Naive thymus-derived CD8-positive, alpha-beta T cell (primary cell): ENCODE data around the gene SPECC1L. TPM values are rescaled to one million over a fixed set of nuclear protein-coding genes. Genes with fewer than 3 reads are reported as not detected.
A peak's percentile ranks its signal among the peaks of the same experiment; 100 is the strongest.

Experiments
- ATAC-seq, 2 donors: fragments of 150-1000 bp; cut with Tn5 transposase in 1 of 2; sonication (Bioruptor Pico), chemical (Tn5 transposase) in 1 of 2; 1 replicate in 1 of 2; 2 replicates in 1 of 2; pipeline ENCODE4 v1.10.0; 2021; ENCODE audit warnings: mild to moderate bottlenecking in 2 of 2, moderate library complexity in 2 of 2
- POLR2A ChIA-PET: fragments of 350-600 bp; sonication (Branson Sonifier 250); formaldehyde crosslinking; loops from one replicate; lab custom pipeline; 2021; ENCODE audit warnings: antibody characterized with exemption; lab: Charles Lee
- DNase-seq, 10 donors: peaks; one replicate each; pipeline versions ENCODE4 v3.0.0 to v3.0.0-alpha.2; 2020 to 2022
- H3K27ac Mint-ChIP-seq, 10 donors: one replicate each; pipeline ENCODE4 v1.8.0; 2020 to 2022; ENCODE audit warnings: mild to moderate bottlenecking in 10 of 10, mixed read lengths in 10 of 10, moderate library complexity in 4 of 10, inconsistent platforms in 1 of 10
- H3K27me3 Mint-ChIP-seq, 5 donors: one replicate each; pipeline ENCODE4 v1.8.0; 2021 to 2022; ENCODE audit warnings: mixed read lengths in 5 of 5
- H3K36me3 Mint-ChIP-seq, 3 donors: one replicate each; pipeline ENCODE4 v1.8.0; 2020 to 2022; ENCODE audit warnings: mixed read lengths in 3 of 3, mild to moderate bottlenecking in 2 of 3, inconsistent platforms in 1 of 3
- H3K4me1 Mint-ChIP-seq, 4 donors: one replicate each; pipeline ENCODE4 v1.8.0; 2021 to 2022; ENCODE audit warnings: mixed read lengths in 4 of 4
- H3K4me3 Mint-ChIP-seq, 10 donors: one replicate each; pipeline ENCODE4 v1.8.0; 2020 to 2022; ENCODE audit warnings: mild to moderate bottlenecking in 10 of 10, mixed read lengths in 10 of 10, moderate library complexity in 6 of 10, inconsistent platforms in 1 of 10
- H3K9me3 Mint-ChIP-seq, 9 donors: one replicate each; pipeline ENCODE4 v1.8.0; 2020 to 2022; ENCODE audit warnings: mixed read lengths in 9 of 9, mild to moderate bottlenecking in 3 of 9, inconsistent platforms in 1 of 9, moderate library complexity in 1 of 9
- polyA plus RNA-seq, 3 donors: library from polyadenylated mRNA; unstranded; fragments of 300-500 nt; fragmentation: Illumina TruSeq; gene quantifications; one replicate each; pipeline ENCODE4 v1.2.3, GENCODE V29; 2021
- total RNA-seq, 8 experiments: library from RNA in 2 of 8; stranded (reverse) in 2 of 8; gene quantifications; one replicate each; pipeline ENCODE4 v1.2.3 and lab custom pipeline; 2021 to 2026

The SPECC1L gene
- total and polyA plus RNA-seq, 5 experiments from 2014 or later: 6.6 to 71.4 (median 16.6) TPM

DNA sequence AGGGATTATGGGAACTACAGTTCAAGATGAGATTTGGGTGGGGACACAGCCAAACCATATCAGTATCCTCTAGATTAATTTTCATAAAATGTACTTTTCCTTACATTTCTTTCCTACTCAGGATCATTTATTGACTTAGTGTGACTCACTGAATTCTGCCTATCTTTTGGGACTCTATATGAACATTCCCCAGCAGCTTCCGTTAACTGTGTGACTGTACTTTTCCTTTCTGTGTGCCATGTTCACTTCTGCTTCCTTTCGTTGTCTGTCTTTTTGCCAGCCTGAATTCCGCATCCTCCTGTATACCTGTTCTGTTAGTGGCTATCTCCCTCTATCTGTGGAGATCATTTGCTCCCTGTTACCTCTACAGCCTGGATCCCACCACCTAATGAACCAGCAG is 48.8 kb downstream of the SPECC1L start:
- Mint-ChIP-seq H3K4me3 (no peak overlapping the region), H3K9me3 (no peaks in the 10 kb centered on the region), H3K27me3 (no peaks in the 10 kb centered on the region), H3K4me1 (peaks cover 0 to 10% (median 2%) of the 10 kb centered on the region in 4 donors), H3K27ac (peak overlapping the region in 4 of 10 donors; percentile 5 to 69 (median 42)), H3K36me3 (peaks cover 0 to 72% (median 6%) of the 10 kb centered on the region in 3 donors)
- DNase-seq (no peak), ATAC-seq (no peak)
- POLR2A ChIA-PET: no interaction called here

DNA sequence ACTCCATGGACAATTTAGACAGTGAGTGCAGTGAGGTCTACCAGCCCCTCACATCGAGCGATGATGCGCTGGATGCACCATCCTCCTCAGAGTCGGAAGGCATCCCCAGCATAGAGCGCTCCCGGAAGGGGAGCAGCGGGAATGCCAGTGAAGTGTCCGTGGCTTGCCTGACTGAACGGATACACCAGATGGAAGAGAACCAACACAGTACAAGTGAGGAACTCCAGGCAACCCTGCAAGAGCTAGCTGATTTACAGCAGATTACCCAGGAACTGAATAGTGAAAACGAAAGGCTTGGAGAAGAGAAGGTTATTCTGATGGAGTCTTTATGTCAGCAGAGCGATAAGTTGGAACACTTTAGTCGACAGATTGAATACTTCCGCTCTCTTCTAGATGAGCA is 51.4 kb downstream of the SPECC1L start:
- POLR2A ChIA-PET: no interaction called here
- H3K4me1 Mint-ChIP-seq: peaks cover 2 to 12% (median 10%) of the 10 kb centered on the region in 4 donors
- ATAC-seq: no peak
- H3K27ac Mint-ChIP-seq: peak overlapping the region in 2 of 10 donors; percentile 0 to 68
- DNase-seq: no peak
- no peaks in the 10 kb centered on the region for H3K27me3 Mint-ChIP-seq
- no peaks in the 10 kb centered on the region for H3K9me3 Mint-ChIP-seq
- no peak overlapping the region for H3K4me3 Mint-ChIP-seq
- H3K36me3 Mint-ChIP-seq: peaks cover 0 to 76% (median 0%) of the 10 kb centered on the region in 3 donors

DNA sequence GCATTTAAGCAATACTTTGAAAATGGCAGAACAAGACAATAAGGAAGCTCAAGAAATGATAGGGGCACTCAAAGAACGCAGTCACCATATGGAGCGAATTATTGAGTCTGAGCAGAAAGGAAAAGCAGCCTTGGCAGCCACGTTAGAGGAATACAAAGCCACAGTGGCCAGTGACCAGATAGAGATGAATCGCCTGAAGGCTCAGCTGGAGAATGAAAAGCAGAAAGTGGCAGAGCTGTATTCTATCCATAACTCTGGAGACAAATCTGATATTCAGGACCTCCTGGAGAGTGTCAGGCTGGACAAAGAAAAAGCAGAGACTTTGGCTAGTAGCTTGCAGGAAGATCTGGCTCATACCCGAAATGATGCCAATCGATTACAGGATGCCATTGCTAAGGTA is 51.9 kb downstream of the SPECC1L start:
- POLR2A ChIA-PET: no interaction called here

DNA sequence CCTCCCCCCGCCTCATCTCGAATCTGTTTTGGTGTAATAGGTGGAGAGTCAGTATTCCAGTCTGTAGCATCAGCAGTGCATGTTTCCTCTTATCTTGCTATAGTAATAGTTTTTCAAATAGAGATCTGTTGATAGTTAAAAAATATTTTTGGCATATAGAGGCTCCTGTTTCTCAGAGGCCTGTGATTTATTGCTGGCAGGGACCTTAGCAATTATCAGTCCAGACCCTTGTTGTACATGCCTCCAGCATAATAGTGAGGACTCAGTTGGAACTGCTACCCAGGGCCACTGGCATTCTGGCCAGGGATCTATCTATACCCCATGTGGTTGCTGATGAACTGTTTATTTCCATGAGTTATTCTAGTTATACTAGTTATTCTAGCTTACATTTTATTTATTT is 52.6 kb downstream of the SPECC1L start:
- no peak for ATAC-seq
- no peaks in the 10 kb centered on the region for H3K27me3 Mint-ChIP-seq
- DNase-seq: no peak
- H3K4me3 Mint-ChIP-seq: no peak overlapping the region
- H3K27ac Mint-ChIP-seq: peak overlapping the region in 3 of 10 donors; percentile 49 to 81 (median 52)
- no peaks in the 10 kb centered on the region for H3K9me3 Mint-ChIP-seq
- H3K36me3 Mint-ChIP-seq: peaks cover 0 to 79% (median 3%) of the 10 kb centered on the region in 3 donors
- POLR2A ChIA-PET: no interaction called here
- H3K4me1 Mint-ChIP-seq: peaks cover 4 to 12% (median 11%) of the 10 kb centered on the region in 4 donors

More for the DNA sequence above, 51.9 kb downstream of the SPECC1L start:
- H3K27me3 Mint-ChIP-seq: no peaks in the 10 kb centered on the region
- H3K4me1 Mint-ChIP-seq: peaks cover 2 to 12% (median 10%) of the 10 kb centered on the region in 4 donors
- no peak for ATAC-seq
- H3K9me3 Mint-ChIP-seq: no peaks in the 10 kb centered on the region
- no peak overlapping the region for H3K4me3 Mint-ChIP-seq
- no peak for DNase-seq
- H3K36me3 Mint-ChIP-seq: peaks cover 0 to 81% (median 0%) of the 10 kb centered on the region in 3 donors
- peak overlapping the region in 1 of 10 donors; percentile 68 for H3K27ac Mint-ChIP-seq

DNA sequence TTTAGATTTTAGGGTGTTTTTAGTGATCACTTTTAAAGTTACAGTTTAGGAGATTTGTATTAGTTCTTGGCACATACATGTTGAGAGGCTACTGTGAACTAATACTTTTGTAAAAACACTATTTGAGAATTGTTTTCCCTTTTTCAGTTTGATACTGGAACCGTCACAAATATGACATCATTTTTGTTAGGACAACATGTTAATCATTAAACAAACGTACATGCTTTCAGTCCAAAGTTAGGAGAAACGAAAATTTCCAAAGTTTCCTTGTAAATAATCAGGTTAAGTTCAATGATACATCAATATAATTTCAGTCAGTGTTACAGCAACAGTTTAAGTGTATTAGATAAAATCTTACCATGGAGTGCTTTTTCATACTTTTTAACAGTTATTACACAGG is 53.1 kb downstream of the SPECC1L start:
- no peak overlapping the region for H3K4me3 Mint-ChIP-seq
- no peaks in the 10 kb centered on the region for H3K27me3 Mint-ChIP-seq
- H3K36me3 Mint-ChIP-seq: peaks cover 0 to 79% (median 3%) of the 10 kb centered on the region in 3 donors
- POLR2A ChIA-PET: no interaction called here
- ATAC-seq: no peak
- DNase-seq: no peak
- peaks cover 4 to 14% (median 11%) of the 10 kb centered on the region in 4 donors for H3K4me1 Mint-ChIP-seq
- H3K27ac Mint-ChIP-seq: peak overlapping the region in 1 of 10 donors; percentile 71
- no peaks in the 10 kb centered on the region for H3K9me3 Mint-ChIP-seq

DNA sequence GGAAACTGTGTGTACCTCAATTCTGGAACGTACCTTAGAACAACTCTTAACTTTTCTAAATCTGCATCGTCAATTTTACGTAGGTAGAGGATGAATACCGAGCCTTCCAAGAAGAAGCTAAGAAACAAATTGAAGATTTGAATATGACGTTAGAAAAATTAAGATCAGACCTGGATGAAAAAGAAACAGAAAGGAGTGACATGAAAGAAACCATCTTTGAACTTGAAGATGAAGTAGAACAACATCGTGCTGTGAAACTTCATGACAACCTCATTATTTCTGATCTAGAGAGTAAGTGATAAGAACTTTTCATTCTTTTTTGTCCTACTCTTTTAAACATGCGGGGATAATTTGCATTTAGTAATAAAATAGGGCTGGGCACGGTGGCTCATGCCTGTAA is 53.5 kb downstream of the SPECC1L start:
- Mint-ChIP-seq H3K27ac (peak overlapping the region in 5 of 10 donors; percentile 35 to 71 (median 59)), H3K27me3 (no peaks in the 10 kb centered on the region), H3K9me3 (no peaks in the 10 kb centered on the region), H3K4me1 (peaks cover 4 to 18% (median 14%) of the 10 kb centered on the region in 4 donors), H3K4me3 (no peak overlapping the region), H3K36me3 (peaks cover 0 to 79% (median 3%) of the 10 kb centered on the region in 3 donors)
- POLR2A ChIA-PET: no interaction called here
- no peak for DNase-seq
- no peak for ATAC-seq

DNA sequence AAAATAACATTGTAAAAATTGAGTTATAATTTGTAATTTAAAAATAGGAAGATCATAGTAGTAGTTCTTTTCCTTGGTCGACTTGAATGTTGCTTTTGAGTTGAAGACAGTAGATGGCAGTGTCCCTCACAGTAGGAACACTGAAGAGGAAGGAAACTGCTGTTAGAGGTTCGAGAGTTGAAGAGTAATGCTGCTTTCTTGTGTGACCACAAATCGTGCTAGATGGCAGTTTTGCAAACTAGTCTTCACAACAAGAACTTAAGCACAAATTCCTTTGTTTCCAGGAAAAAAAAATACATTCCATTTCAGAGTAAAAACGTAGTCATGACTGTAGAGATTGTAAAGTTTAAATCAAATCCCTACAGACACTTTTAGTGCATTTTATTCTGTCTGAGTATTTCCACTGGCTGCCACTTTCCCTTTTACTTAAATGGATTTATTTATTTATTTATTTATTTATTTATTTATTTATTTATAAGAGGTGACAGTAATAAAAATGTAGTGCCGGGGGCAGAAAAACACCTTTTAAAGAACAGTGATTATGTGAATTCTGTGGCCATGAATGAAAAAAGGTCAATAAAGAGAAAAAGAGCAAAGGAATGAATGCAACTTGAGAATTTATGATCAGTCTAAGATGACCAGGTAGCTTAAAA is 54.6 kb downstream of the SPECC1L start:
- H3K27ac Mint-ChIP-seq: peak overlapping the region in 1 of 10 donors; percentile 11
- peaks cover 10 to 27% (median 21%) of the 10 kb centered on the region in 4 donors for H3K4me1 Mint-ChIP-seq
- DNase-seq (peak in 5 of 10 donors; percentile 21 to 67 (median 40)), ATAC-seq (peak; percentile 78 to 80)
- peak overlapping the region in 2 of 10 donors; percentile 19 to 33 for H3K4me3 Mint-ChIP-seq
- no peaks in the 10 kb centered on the region for H3K27me3 Mint-ChIP-seq
- POLR2A ChIA-PET: no interaction called here
- H3K9me3 Mint-ChIP-seq: no peaks in the 10 kb centered on the region
- H3K36me3 Mint-ChIP-seq: peaks cover 0 to 84% (median 5%) of the 10 kb centered on the region in 3 donors

DNA sequence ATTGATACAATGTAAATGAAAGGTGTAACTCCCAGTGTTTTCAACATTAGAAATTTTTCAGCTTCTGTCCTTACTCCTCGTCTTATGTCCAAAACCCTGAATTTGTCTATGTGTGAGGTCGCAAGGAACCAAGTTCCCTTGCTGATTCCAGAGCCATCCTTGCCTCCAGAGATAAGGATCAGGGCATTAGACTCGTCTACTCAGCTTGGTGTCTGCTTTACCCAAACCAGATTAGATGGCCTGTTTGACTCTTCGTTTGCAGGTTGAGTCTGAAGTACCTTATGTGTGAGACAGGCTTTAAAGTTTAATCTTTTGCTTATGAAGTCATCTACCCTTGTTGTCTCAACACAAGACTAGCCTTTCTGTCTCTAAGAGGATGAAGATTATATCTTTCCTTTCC is 55.6 kb downstream of the SPECC1L start:
- Mint-ChIP-seq H3K4me3 (no peak overlapping the region), H3K4me1 (peaks cover 10 to 28% (median 22%) of the 10 kb centered on the region in 4 donors), H3K9me3 (no peaks in the 10 kb centered on the region), H3K27ac (peak overlapping the region in 3 of 10 donors; percentile 3 to 43 (median 38)), H3K27me3 (no peaks in the 10 kb centered on the region), H3K36me3 (peaks cover 0 to 83% (median 14%) of the 10 kb centered on the region in 3 donors)
- DNase-seq (no peak), ATAC-seq (no peak)
- POLR2A ChIA-PET: no interaction called here

DNA sequence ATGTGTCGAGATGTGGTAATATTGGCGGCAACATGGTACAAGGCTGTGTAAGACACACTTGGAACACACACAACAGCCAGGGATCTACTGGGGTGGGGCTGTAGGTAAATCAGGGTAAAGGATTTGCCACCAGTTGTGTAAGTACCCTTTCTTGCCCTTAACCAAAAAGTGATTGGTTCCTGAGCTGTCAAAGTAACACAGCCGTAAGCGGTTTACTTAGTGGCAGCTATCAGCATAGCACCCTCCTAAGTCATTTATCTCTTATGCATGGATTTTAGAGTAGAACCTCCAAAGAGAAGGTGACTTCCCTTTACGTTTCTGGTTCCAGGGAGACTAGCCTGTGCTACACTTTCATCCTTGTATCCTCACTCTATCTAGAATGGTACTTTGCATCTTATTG is 57.2 kb downstream of the SPECC1L start:
- no peaks in the 10 kb centered on the region for H3K27me3 Mint-ChIP-seq
- no peak overlapping the region for H3K4me3 Mint-ChIP-seq
- POLR2A ChIA-PET: interaction anchor here (0.6 to 0.7 kb wide), 2 partner anchors 15 to 83 kb away, joined by 3 to 6 read pairs; no protein-coding TSS in a partner anchor
- DNase-seq: no peak
- H3K4me1 Mint-ChIP-seq: peaks cover 10 to 31% (median 23%) of the 10 kb centered on the region in 4 donors
- H3K36me3 Mint-ChIP-seq: peaks cover 0 to 81% (median 20%) of the 10 kb centered on the region in 3 donors
- H3K27ac Mint-ChIP-seq: no peak overlapping the region
- ATAC-seq: no peak
- H3K9me3 Mint-ChIP-seq: no peaks in the 10 kb centered on the region

DNA sequence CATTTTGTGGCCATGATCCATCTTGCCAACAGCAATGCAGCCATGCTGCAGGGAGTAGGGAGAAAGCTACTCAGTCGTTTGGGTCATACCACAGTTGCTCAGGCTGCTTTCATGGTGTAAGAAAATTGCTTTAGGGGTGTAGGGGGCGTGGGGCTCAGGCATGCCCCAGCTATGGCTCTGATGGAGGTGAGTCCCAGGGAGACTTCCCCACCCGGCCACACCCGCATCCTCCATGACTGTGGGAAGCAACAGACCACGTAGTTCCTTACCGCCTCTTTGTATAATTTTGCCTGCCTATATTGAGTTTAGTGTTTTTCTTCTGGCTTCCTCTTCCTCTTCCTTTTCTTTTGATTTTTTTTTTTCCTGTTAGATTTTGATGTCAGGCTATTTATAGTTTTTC is 58.8 kb downstream of the SPECC1L start:
- Mint-ChIP-seq H3K27me3 (no peaks in the 10 kb centered on the region), H3K4me1 (peaks cover 10 to 30% (median 21%) of the 10 kb centered on the region in 4 donors), H3K27ac (peak overlapping the region in 7 of 10 donors; percentile 14 to 79 (median 56)), H3K36me3 (peaks cover 0 to 82% (median 20%) of the 10 kb centered on the region in 3 donors), H3K4me3 (peak overlapping the region in 7 of 10 donors; percentile 13 to 59 (median 47)), H3K9me3 (no peaks in the 10 kb centered on the region)
- peak in 1 of 2 donors; percentile 29 for ATAC-seq
- DNase-seq: no peak
- POLR2A ChIA-PET: interaction anchor here (0.6 kb wide), 1 partner anchor 29 kb away, joined by 6 read pairs; no protein-coding TSS in a partner anchor

DNA sequence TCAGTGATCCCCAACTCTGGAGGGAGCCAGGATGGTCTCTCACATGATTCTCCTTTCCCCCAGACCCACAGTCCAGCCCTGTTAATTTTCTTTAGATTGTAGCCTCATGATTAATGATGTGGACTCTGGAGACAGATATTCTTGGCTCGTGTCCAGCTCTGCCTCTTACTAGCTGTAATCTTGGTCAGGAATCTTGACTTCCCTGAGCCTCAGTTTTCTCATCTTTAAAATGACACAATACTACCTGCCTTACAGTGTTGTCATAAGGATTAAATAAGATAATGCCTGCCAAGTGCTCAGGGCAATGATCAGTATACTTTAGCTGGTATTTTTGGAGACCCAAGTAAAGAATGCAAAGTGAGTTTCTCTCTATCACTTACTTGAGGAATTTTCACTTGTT is 60.0 kb downstream of the SPECC1L start:
- DNase-seq (no peak), ATAC-seq (no peak)
- peak overlapping the region in 1 of 10 donors; percentile 38 for H3K27ac Mint-ChIP-seq
- H3K36me3 Mint-ChIP-seq: peaks cover 0 to 82% (median 25%) of the 10 kb centered on the region in 3 donors
- H3K4me1 Mint-ChIP-seq: peaks cover 14 to 29% (median 22%) of the 10 kb centered on the region in 4 donors
- no peaks in the 10 kb centered on the region for H3K9me3 Mint-ChIP-seq
- no peaks in the 10 kb centered on the region for H3K27me3 Mint-ChIP-seq
- POLR2A ChIA-PET: no interaction called here
- H3K4me3 Mint-ChIP-seq: no peak overlapping the region

DNA sequence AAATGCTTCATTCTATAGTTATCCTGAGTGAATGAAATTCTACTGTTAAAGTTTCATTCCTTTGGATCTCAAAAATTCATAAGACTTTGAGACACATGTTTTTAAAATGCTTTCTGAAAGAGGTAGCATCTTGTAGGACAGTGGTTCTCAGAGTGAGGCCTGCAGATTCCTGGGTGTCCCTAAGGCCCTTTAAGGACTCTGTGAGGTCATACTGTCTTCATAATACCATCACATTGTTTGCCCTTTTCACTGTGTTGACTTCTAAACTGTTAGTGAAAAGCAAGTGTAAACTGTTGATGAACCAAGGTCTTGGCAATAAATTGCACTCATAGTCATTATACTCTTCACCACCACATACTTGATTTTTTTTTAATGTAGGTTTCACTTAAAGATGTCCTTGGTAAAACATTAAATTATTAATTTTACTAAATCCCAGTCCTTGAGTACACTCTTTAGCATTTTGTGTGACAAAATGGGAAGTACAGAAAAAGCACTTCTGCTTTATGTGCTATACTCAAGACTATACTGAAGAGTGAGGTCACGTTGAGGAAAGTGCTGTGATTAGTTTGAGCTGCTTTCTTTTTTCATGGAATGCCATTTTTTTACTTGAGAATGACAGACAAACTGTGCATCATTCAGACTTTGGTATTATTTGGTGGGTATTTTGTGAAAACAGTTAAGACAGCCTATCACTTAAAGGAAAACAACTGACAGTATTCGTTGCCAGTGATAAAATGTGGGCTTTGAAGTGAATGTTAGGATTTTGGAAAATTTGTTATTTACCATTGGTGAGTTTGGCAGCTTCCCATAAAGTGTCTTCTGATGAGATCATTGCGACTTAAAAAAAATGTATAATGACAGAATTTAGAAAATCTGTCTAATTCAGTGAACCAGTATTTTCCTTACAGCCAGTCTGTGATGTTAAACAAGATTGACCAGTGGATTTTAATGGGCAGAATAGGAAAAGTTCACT is 61.1 kb downstream of the SPECC1L start:
- no peak for ATAC-seq
- Mint-ChIP-seq H3K27ac (no peak overlapping the region), H3K9me3 (no peaks in the 10 kb centered on the region), H3K4me1 (peaks cover 15 to 29% (median 21%) of the 10 kb centered on the region in 4 donors), H3K36me3 (peaks cover 0 to 80% (median 27%) of the 10 kb centered on the region in 3 donors), H3K27me3 (no peaks in the 10 kb centered on the region), H3K4me3 (no peak overlapping the region)
- DNase-seq: no peak
- POLR2A ChIA-PET: interaction anchor here (0.5 kb wide), 1 partner anchor 148 kb away, joined by 3 read pairs; no protein-coding TSS in a partner anchor
